H1 (cell line): ENCODE results near the gene KCNJ4. TPM values are rescaled to one million over a fixed set of nuclear protein-coding genes. Genes with fewer than 3 reads are reported as not detected.

ENCODE experiments used
- CHD7 ChIP-seq: fragments of 300-600 bp; sonication (generic); IDR thresholded peaks from 2 replicates; pipeline ENCODE4 v1.7.1; 2012; ENCODE audit warnings: low read length, moderate library complexity, mild to moderate bottlenecking, inconsistent platforms; ENCODE audit not compliant: insufficient replicate concordance
- CTBP2 ChIP-seq: IDR thresholded peaks from 2 replicates; pipeline ENCODE4 v1.7.0; 2011; ENCODE audit warnings: borderline replicate concordance, mild to moderate bottlenecking, moderate library complexity, mixed read lengths, low read length; ENCODE audit not compliant: insufficient read depth, insufficient read length
- GABPA ChIP-seq: IDR thresholded peaks from 2 replicates; pipeline ENCODE4 v1.6.1; 2011; ENCODE audit warnings: mild to moderate bottlenecking, low read length, moderate library complexity, borderline replicate concordance; ENCODE audit not compliant: insufficient read depth
- JUN ChIP-seq: IDR thresholded peaks from 2 replicates; pipeline ENCODE4 v1.6.1; 2011; ENCODE audit warnings: low read depth, mild to moderate bottlenecking, improper control_type of control experiment, low read length
- MAX ChIP-seq: IDR thresholded peaks from 2 replicates; pipeline ENCODE4 v1.6.1; 2012; ENCODE audit warnings: inconsistent platforms
- SIRT6 ChIP-seq: IDR thresholded peaks from one replicate; pipeline ENCODE4 v1.7.1; 2012; ENCODE audit warnings: low read length, inconsistent platforms
- SP2 ChIP-seq: IDR thresholded peaks from 2 replicates; pipeline ENCODE4 v1.6.1; 2012; ENCODE audit warnings: mild to moderate bottlenecking, low read length, inconsistent platforms
- SP4 ChIP-seq: IDR thresholded peaks from 2 replicates; pipeline ENCODE4 v1.6.1; 2012; ENCODE audit warnings: low read length, inconsistent platforms
- TCF12 ChIP-seq: IDR thresholded peaks from 2 replicates; pipeline ENCODE4 v1.6.1; 2011; ENCODE audit warnings: low read depth, mild to moderate bottlenecking, low read length
- TEAD4 ChIP-seq: IDR thresholded peaks from 2 replicates; pipeline ENCODE4 v1.6.1; 2012; ENCODE audit warnings: low read depth, low read length, inconsistent platforms, mixed read lengths
- YY1 ChIP-seq: IDR thresholded peaks from 2 replicates; pipeline ENCODE4 v1.6.1; 2011; ENCODE audit warnings: low read depth, mild to moderate bottlenecking, low read length
- polyA plus RNA-seq, 7 experiments: library from polyadenylated mRNA; depleted of rRNA in 3 of 7; stranded (reverse) in 5 of 7; unstranded in 2 of 7; fragments of >200 nt in 5 of 7; fragments of 200-250 nt in 2 of 7; gene quantifications; 1 replicate in 5 of 7; 2 replicates in 1 of 7; 4 replicates in 1 of 7; pipeline versions ENCODE4 v1.2.1 to v1.2.3, GENCODE V29; 2011 to 2013; ENCODE audit warnings: missing spikeins in 2 of 7, mixed read lengths in 2 of 7
- total RNA-seq: library from RNA; stranded (reverse); fragmentation: NEBNext Ultra II Directional; extraction: Animal tissue kit (Norgen Biotek cat#: 25700); gene quantifications from 2 replicates; pipeline ENCODE4 v1.2.1, GENCODE V29; 2021

KCNJ4 gene
- total and polyA plus RNA-seq, 2 of the 8 experiments (the other 6 are each of a cell fraction or from before 2014, with no cell fraction given) = 1.4 to 2.2 TPM

GRCh38 chr22:38412435-38413084 is 42.4 kb downstream of the KCNJ4 start (continued):
- no peak for TF ChIP-seq CHD7
- TF ChIP-seq GABPA = peak; percentile 55; the same call in 1 of the 2 replicates
- TF ChIP-seq YY1 = 0 out of 2 replicates have a peak, but pooled peaks have one; percentile 8
- 0 out of 2 replicates have a peak, but pooled peaks have one; percentile 19 for TF ChIP-seq JUN
- TF ChIP-seq MAX = peak; percentile 11; the same call in 1 of the 2 replicates
- no peak for TF ChIP-seq SP4
- no peak for TF ChIP-seq CTBP2
- TF ChIP-seq TCF12 = no peak
- no peak for TF ChIP-seq SIRT6
- TF ChIP-seq TEAD4 = no peak
- no peak for TF ChIP-seq SP2
